NCI-H82 (cell line): ENCODE measurements around the gene C17orf58.
A peak's percentile ranks its signal among the peaks of the same experiment; 100 is the strongest.
"Not testable (repeated sequence)": the region's sequence is repeated elsewhere in the genome, so short reads cannot be mapped to it uniquely, and the experiment has no call there.

Source experiments
- DNase-seq: peaks from one replicate; lab custom pipeline; 2025; lab: John Stamatoyannopoulos, UW

Gene C17orf58

DNA sequence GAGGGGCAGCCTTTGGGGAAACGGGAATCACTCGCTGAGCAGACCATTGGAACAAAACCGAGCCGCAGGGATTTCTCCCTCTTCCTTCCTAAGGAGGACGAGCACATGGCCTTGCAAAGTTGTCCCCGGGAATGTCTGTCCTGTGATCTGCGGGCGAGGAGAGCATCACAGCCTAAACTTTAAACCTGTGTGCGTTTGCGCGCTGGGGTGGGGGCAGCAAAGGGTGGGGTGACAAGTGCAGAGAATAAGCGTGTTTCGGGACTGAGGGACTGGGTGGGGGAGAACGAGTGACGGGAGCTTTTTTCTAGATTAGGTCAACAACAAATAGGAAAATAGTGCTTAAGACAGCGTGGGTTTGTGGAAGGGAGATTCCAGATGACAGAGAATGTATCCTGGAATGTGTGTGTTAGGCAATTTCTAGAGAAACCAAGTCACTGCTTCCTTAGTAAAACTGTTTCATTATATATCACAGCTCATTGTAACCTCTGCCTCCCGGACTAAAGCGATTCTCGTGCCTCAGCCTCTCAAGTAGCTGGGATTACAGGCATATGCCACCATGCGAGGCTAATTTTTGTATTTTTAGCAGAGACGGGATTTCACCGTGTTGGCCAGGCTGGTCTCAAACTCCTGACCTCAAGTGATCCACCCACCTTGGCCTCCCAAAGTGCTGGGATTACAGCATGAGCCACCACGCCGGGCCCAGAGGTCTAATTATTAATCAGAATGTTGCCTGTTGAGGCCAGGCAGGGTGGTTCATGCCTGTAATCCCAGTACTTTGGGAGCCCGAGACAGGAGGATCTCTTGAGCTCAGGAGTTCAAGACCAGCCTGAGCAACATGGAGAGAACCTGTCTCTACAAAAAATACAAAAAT lies at the start of gene C17orf58:
TSS of gene C17orf58 (minus strand) at position 169 of the 871 bp plus-strand sequence. CDS start 271 bp downstream, outside the sequence.
- DNase-seq: peak; percentile 57

DNA sequence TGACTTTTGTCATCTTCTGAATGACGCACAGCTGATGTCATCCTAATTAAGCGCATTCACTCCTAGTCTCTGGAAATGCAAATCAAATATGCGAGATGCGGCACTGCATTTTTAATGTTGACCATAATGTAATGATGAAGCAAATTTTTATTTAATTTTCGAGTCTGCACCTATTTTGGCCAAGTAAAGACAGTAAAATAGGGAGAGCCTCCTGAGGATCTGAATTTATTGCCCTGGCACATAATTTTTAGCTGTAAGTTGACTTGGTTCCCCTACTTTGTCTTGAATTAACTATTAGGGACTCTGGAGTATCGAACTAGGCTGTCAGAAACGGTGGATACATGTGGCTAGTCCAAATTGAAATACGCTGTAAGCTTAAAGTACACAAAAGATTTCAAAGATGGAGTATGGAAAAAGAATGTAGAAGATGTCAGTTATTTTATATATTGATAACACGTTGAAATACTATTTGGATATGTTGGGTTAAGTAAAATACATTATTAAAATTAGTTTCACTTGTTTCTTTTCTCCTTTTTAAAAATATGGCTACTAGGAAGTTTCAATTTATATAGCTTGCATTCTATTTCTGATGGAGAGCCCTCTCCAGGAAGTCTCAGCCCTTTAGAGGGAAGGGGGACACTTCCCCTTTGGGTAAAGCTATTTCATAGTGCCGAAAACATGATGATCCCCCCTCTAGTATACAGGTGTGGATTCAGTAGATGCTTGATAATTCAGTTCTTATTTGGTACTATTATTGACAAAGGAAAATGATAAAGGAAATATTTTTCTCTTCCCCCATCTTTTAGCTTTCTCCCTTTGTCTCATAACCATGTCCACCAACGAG lies 40.3 kb upstream of the C17orf58 start:
- DNase-seq: no peak

DNA sequence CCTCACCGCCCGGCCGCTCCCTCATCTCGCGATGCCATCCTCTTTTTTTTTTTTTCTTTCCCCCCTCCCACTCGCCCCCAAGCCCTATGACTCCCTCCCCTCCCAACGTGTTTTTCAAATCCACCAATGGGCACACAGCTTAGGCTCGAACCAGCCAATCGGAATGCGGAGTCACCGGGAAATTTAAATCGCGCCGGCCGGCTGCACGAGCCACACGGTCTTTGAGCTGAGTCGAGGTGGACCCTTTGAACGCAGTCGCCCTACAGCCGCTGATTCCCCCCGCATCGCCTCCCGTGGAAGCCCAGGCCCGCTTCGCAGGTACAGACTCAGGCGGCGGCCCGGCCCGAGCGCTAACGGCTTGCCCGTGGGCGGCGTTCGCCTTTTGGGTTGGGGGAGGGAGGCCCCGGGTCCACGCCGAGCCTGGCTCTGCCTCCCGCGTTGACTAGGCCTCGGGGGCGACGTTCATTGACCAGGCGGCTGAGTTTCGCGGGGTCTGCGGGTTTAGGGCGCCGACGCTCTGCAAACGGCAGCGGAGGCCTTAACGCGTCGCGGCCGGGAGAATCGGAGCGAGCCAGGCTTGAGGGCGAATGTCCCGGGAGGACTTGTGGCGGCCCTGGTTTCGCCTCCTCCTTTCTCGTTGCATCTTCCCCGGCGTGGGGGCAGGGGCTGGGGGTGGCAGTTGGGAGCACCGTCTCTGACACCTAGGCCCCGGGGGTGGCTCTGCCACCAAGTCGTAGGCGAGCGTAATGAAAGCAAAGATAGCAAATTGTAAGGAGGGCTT lies 39.4 kb upstream of the C17orf58 start, which contains the start of gene KPNA2:
TSS of gene KPNA2 (plus strand) at position 213 of the 781 bp plus-strand sequence. CDS start 1,398 bp downstream, outside the sequence.
- DNase-seq: peak; percentile 100

DNA sequence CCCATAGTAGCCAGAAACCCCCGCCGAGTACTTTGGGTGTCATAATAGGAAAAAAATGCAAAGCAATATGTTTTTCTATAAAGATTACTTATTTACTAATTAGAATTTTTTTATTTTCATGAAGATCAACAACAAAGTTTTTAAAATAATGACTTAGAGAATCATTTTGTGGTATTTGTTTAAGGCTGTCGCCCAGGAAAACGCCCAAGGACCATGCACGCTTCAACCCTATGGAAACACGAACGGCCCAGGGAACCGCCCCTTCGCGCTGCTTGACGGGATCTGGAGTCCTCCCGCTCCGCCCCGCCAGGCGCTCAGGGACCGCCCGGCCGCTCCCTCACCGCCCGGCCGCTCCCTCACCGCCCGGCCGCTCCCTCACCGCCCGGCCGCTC lies 38.9 kb upstream of the C17orf58 start:
- peak; percentile 100 for DNase-seq

DNA sequence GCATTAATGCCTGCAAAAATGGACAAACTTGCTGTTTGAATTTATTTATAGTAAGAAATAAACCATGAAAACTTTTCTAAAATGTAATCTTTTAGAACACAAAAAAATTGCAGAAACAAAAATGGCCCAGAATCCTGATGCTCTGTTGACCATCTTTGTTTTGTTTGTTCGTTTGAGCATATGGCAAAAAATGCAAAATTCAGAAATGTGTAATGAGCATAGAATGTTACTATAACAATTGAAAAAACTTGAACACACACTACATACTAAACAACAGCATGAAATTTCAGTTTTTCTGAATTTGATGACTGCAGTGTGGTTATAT lies 38.1 kb upstream of the C17orf58 start:
- no peak for DNase-seq

DNA sequence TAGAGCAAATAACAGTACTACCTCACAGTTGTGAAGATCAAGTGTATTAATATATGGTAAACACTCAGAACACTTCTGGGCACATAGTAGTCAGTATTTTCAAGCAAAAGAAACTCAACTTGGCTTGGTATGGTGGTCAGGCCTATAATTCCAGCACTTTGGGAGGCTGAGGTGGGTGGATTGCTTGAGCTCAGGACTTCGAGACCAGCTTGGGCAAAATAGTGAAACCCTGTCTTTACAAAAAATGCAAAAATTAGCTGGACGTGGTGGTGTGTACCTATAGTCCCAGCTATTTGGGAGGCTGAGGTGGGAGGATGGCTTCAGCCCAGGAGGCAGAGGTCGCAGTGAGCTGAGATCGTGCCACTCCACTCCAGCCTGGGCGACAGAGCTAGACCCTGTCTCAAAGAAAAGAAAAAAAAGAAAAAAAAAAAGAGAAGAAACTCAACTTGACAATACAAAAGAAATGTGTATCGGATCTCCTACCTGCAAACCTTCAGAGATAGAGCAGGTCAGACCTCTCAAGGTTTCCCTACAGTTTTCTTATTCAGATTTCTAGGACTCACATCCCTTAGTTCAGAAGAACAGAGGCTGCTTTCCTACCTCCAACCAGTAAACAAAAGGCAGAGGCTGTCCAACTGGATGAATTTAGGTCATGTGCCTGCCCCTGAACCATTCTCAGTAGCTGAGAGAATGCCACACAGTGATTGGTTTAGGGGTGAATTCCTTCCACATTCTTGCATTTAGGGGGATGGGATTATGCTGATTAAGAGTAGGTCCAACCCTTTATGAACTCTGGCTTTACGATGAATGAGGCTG lies 37.6 kb upstream of the C17orf58 start:
- DNase-seq: peak; percentile 89

DNA sequence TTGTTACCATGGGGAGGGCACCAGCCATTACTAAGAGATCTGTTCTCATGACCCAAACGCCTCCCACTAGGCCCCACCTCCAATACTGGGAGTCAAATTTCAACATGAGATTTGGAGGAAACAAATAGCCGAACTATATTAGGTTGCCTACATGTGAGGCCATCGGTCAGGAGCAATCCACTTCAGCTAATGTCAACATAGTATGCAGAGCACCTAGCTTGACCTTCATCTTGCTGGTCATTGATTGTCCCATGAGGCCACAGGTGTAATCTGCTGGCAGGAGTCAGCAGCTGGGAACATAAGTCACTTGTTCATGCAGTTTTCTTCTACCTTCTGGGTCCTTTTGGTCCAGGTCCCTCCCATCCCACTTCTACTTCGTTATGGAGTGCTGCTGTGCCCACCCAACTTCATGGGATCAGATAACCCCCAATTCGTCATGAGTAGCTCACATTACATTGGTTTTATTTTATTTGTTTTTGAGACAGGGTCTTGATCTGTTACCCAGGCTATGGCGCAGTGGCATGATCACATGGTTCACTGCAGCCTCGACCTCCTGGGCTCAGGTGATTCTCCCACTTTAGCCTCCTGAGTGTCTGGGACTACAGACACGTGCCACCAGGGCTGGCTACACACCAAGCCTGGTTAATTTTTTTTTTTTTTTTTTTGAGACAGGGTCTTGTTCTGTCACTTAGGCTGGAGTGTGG lies 33.4 kb upstream of the C17orf58 start:
- DNase-seq: no peak

DNA sequence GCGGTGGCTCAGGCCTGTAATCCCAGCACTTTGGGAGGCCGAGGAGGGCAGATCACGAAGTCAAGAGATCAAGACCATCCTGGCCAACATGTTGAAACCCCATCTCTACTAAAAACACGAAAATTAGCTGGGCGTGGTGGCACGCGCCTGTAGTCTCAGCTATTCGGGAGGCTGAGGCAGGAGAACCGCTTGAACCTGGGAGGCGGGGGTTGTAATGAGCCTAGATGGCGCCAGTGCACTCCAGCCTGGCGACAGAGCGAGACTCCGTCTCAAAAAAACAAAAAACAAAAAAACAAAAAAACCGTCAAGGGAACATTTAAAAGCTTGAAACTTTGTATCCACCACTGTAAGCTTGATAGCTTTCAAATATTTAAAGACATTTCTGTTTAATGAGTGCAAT lies 26.3 kb upstream of the C17orf58 start:
- not testable (repeated sequence) for DNase-seq

DNA sequence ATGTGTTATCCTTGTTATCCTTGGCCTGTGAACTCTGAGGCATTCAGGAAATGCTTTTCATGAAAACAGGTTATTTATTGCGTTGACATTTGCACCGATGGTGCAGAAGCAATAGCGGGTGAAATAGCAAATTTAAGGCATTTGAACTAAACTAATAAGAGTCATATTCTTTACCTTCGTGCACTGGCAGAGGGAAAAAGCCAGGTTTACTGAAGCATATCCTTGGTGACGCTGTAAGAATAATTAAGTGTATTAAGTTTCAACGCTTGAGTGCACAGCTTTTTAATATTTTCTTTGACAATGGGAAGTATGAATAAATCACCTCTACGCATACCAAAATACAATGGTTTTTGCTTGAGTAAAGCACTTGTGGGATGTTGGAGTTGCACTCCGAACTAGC lies 25.7 kb upstream of the C17orf58 start:
- DNase-seq: no peak

DNA sequence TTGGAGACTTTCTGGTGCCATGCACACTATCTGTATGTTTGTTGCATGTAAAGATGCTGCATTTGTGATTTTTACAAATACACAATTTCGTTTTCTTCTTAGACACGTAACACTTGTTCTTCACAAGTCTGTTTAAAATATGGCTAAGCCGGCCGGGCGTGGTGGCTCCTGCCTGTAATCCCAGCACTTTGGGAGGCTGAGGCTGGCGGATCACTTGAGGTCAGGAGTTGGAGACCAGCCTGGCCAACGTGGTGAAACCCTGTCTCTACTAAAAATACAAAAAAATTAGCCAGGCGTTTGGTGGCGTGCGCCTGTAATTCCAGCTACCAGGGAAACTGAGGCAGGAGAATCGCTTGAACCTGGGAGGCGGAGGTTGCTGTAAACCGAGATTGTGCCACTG lies 24.5 kb upstream of the C17orf58 start:
- not testable (repeated sequence) for DNase-seq

DNA sequence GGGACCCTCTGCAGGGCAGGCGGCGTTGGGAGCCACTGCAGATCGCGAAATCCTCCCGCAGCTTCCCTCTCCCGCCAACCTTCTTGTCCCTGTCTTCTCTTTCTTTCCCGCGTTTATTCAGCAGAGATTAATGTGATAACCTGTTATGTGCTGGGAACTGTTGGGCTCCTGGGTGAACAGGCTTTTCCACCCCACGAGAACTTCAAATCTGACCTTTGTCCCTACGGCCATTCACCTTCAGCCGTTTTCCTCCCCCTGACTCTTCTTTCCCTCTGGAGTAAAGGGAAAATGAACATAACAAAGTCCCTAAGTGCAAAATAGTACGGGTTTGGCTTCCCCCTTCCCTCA lies 24.1 kb upstream of the C17orf58 start:
- DNase-seq: peak; percentile 81

DNA sequence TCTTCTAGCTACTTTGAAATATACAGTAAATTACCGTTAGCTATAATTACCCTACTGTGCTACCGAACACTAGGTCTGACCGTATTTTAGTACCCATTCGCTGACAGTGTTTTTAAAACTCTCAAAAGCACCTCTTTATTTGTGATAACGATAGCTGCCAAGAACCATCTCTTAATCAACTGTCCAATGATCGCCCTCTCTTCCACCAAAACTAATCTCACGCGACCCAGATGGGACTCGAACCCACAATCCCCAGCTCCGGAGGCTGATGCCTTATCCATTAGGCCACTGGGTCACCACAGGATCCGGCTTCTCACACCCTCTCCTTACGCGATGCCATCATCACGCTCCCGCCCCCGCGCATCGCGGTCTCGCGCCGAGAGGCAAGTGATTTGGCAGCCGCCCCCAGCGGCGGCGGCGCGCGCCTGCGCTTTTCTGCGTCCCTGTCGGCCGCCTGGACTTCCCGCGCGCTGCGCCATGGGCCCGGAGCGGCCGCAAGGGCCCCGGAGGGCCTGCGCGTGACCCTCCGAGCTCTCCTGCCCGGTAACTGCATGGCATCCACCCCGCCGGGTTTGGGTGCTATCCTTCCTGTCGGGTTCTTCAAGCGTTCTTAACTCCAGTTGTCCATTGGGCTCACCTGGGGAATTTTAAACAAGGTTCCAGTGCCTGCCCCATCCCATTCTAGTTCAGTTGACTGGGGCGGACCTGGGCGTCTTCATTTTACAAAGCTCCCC lies 23.6 kb upstream of the C17orf58 start:
- peak; percentile 97 for DNase-seq

DNA sequence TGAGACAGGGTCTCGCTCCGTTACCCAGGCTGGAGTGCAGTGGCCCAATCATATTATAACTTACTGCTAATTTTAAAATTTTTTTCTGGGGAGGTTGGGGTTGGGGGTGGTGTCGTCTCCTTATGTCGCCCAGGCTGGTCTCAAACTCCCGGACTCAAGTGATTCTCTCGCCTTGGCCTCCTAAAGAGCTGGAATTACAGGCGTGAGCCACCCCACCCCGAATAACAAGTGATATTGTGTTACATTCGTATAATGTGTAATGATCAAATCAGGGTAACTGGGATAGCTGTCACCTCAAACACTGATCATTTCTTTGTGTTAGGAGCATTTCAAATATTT lies 23.0 kb upstream of the C17orf58 start:
- peak; percentile 71 for DNase-seq

DNA sequence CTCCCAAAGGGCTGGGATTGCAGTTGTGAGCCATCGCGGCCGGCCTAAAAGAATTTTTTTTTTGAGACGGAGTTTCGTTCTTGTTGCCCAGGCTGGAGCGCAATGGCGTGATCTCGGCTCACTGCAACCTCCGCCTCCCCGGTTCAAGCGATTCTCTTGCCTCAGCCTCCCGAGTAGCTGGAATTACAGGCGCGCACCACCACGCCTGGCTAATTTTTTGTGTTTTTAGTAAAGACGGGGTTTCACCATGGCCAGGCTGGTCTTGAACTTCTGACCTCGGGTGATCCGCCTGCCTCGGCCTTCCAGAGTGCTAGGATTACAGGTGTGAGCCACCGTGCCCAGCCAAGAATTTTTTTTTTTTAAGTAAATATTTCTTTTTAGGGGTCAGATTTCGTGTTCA lies 22.2 kb upstream of the C17orf58 start:
- not testable (repeated sequence) for DNase-seq

DNA sequence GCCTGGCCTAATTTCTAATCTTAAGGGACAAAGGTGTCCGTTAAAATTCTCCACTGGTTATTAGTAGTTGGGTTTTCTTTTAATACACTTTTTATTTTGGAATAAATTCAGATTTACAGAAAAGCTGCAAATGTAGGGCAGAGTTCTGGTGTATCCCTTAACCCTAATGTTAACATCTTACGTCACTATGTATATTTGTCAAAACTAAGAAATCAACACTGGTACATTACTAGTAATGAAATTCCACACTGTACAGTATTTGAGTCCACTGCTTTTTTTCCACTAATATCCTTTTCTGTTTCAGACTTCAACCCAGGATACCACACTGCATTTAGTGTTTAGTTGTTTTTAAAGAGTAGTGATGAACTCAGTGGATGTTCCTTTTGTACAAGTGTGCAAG lies 20.6 kb upstream of the C17orf58 start:
- DNase-seq: no peak

DNA sequence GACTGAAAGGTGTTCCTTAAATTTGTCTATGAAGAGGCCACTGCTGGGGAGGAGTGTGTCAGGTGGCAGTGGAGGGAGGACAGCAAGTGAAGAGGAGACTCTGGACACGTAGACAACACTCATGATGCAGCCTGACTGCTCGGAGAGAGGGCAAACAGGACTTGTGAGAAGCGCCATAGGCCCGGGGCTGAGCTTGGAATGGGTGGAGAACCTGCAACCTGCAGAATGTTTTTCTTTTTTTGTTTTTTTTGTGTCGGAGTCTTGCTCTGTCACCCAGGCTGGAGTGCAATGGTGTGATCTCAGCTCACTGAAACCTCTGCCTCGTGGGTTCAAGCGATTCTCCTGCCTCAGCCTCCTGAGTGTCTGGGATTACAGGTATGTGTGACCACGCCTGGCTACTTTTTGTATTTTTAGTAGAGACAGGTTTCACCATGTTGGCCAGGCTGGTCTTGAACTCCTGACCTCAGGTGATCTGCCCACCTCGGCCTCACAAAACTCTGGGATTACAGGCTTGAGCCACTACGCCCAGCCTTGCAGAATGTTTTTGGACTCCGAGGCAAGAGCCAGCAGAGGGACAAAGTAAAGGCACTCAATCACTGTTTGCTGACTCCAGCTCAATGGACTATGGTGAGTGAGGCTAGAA lies 18.9 kb upstream of the C17orf58 start:
- DNase-seq: no peak

DNA sequence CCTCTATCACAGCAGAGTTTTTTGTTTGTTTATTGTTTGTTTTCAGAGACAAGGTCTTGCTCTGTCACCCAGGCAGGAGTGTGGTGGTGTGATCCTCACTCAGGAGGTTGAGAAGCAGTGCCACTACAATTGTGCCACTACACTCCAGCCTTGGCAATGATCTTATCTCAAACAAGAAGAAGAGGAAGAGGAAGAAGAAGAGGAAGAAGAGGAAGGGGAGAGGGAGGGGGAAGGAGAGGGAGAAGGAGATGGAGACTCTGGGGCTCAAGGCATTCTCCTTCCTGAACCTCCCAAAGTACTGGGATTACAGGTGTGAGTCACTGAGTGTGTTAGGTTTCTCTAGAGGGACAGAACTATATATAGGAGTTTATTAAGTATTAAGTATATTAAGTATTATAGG lies 17.1 kb upstream of the C17orf58 start:
- no peak for DNase-seq

DNA sequence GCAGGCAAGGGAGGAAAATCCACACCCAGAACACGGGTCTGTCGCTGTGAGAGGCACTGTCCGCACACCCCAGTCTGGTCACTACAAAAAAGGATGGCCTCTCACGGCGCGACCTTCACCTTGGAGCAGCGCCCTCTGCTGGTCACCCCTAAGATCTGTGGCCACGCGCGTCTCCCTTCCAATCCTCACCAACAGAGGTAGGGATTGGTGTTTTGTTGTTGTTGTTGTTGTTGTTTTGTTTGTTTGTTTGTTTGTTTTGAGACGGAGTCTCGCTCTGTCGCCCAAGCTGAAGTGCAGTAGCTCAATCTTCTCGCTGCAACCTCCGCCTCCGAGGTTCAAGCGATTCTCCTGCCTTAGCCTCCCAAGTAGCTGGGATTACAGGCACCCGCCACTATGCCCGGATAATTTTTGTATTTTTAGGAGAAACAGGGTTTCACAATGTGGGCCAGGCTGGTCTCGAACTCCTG lies 15.0 kb upstream of the C17orf58 start:
- DNase-seq: peak; percentile 63

DNA sequence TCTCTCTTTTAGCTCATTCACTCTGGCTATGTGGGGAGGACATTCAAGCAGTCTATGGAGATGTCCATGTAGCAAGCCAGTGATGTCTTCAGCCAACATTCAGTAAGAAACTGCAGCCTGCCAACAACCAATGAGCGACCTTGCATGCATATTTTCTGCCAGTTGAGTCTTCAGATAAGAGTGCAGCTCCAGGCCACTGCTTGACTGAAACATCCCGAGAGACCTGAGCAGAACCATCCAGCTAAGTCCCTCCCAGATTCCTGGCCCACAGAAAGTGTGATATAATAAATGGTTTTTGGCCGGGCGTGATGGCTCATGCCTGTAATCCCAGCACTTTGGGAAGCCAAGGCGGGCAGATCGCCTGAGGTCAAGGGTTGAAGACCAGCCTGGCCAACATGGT lies 10.5 kb upstream of the C17orf58 start:
- no peak for DNase-seq

DNA sequence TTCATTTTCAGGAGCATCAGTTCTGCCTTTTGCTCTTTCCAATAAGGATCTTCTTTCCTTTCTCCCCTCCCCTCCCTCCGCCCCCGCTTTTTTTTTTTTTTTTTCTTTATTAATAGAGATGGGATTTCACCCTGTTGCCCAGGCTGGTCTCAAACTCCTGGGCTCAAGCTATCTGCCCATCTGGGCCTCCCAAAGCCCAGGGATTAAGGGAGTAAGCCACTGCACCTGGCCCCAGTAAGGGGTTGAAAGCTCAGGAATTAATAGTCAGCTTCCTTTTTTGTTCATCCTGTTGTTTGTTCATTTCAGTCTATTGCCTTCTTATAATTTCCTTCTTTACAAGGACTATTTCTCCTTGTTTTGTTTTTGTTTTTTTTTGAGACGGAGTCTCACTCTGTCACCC lies 7.9 kb upstream of the C17orf58 start:
- peak; percentile 93 for DNase-seq
